Thyroid gland (tissue), 4 donors: ENCODE data around the gene SGTB.

Experiments
- POLR2A ChIP-seq, 2 donors: fragments of 450-650 bp; IDR thresholded peaks; one replicate each; pipeline ENCODE4 v1.6.1; 2017; ENCODE audit warnings: antibody characterized with exemption in 2 of 2, mild to moderate bottlenecking in 2 of 2, moderate library complexity in 1 of 2
- TF ChIP-seq, protein P1 (sequence below), 6 experiments: fragments of 200-600 bp in 3 of 6; fragments of 450-650 bp in 3 of 6; sonication (generic) in 3 of 6; IDR thresholded peaks; one replicate each; pipeline ENCODE4 v1.5.1; 2016 to 2019; ENCODE audit warnings: antibody characterized with exemption in 6 of 6, mild to moderate bottlenecking in 2 of 6, inconsistent platforms in 1 of 6, moderate library complexity in 1 of 6

DNA sequence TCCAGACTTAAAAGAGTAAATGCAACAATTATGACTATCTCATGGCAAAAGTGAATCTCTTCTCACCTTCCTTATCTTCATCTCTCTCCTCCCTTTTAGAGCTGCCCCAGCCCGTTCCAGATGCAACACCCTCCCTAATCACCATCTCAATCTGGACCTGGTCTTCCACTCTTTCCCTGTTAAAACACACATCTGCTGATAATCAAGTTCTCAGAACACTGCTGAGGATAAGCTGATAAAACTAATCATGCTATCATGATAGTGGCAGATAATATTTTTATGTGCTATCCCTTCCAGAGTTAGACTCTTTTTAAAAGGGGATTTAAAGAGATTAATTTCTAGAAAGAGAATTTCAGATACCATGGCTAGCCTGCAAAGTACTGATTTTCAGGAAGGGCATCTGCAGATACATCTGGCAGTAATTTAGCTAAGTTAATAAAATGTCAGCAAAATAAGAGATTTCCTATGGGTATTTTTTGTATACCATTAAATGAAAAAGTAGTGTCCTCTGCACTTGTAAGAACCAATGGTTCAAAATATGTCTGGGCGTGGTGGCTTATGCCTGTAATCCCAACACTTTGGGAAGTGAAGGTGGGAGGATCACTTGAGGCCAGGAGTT lies 17.2 kb downstream of the SGTB start:
- no peak for TF ChIP-seq POLR2A (IDR thresholded peaks at IDR 0.05)
- TF ChIP-seq, protein P1, sequence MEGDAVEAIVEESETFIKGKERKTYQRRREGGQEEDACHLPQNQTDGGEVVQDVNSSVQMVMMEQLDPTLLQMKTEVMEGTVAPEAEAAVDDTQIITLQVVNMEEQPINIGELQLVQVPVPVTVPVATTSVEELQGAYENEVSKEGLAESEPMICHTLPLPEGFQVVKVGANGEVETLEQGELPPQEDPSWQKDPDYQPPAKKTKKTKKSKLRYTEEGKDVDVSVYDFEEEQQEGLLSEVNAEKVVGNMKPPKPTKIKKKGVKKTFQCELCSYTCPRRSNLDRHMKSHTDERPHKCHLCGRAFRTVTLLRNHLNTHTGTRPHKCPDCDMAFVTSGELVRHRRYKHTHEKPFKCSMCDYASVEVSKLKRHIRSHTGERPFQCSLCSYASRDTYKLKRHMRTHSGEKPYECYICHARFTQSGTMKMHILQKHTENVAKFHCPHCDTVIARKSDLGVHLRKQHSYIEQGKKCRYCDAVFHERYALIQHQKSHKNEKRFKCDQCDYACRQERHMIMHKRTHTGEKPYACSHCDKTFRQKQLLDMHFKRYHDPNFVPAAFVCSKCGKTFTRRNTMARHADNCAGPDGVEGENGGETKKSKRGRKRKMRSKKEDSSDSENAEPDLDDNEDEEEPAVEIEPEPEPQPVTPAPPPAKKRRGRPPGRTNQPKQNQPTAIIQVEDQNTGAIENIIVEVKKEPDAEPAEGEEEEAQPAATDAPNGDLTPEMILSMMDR (IDR thresholded peaks at IDR 0.05), result no peak
